WTC11 (cell line): Measurements from ENCODE around the gene DHX29. TPM values are rescaled to one million over a fixed set of nuclear protein-coding genes. Genes with fewer than 3 reads are reported as not detected.

Experiments
- ATAC-seq: fragments of 200-7000 bp; cut with Tn5 transposase; 2 replicates; pipeline ENCODE4 v1.10.0; 2021; ENCODE audit warnings: mild to moderate bottlenecking, moderate library complexity
- CTCF ChIA-PET: fragments of 300-600 bp; sonication (Branson Sonifier 250); formaldehyde crosslinking; loops from one replicate; lab custom pipeline; 2021; ENCODE audit warnings: antibody characterized with exemption; lab: Charles Lee
- POLR2A ChIA-PET: fragments of 350-600 bp; sonication (Branson Sonifier 250); formaldehyde crosslinking; loops from one replicate; lab custom pipeline; 2021; ENCODE audit warnings: antibody characterized with exemption; lab: Charles Lee
- DNase-seq: peaks from one replicate; pipeline ENCODE4 v3.0.0; 2021; ENCODE audit warnings: low spot score
- H3K27ac Mint-ChIP-seq: 2 replicates; pipeline ENCODE4 v1.8.0; 2021; ENCODE audit warnings: mixed read lengths
- H3K27me3 Mint-ChIP-seq: 2 replicates; pipeline ENCODE4 v1.8.0; 2021; ENCODE audit warnings: low read depth, mild to moderate bottlenecking, moderate library complexity, mixed read lengths
- H3K36me3 Mint-ChIP-seq: 2 replicates; pipeline ENCODE4 v1.8.0; 2021; ENCODE audit warnings: mixed read lengths
- H3K4me1 Mint-ChIP-seq: 2 replicates; pipeline ENCODE4 v1.8.0; 2022; ENCODE audit warnings: mixed read lengths
- H3K4me3 Mint-ChIP-seq: 2 replicates; pipeline ENCODE4 v1.8.0; 2021; ENCODE audit warnings: mild to moderate bottlenecking, moderate library complexity, mixed read lengths
- H3K9me3 Mint-ChIP-seq: 2 replicates; pipeline ENCODE4 v1.8.0; 2021; ENCODE audit warnings: mixed read lengths
- ATF2 ChIP-seq: sonication (generic); formaldehyde crosslinking; IDR thresholded peaks from 2 replicates; pipeline ENCODE4 v1.8.1; 2022; ENCODE audit warnings: low read depth, missing genetic modification reagents, borderline replicate concordance
- CREB1 ChIP-seq: sonication (generic); formaldehyde crosslinking; IDR thresholded peaks from 2 replicates; pipeline ENCODE4 v1.8.0; 2023; ENCODE audit warnings: mild to moderate bottlenecking, missing genetic modification reagents
- E2F5 ChIP-seq: sonication (generic); formaldehyde crosslinking; IDR thresholded peaks from 2 replicates; pipeline ENCODE4 v1.8.1; 2022; ENCODE audit warnings: mild to moderate bottlenecking, moderate library complexity, missing genetic modification reagents
- ELF4 ChIP-seq: sonication (generic); formaldehyde crosslinking; IDR thresholded peaks from 2 replicates; pipeline ENCODE4 v1.8.1; 2022; ENCODE audit warnings: low read depth, mild to moderate bottlenecking, moderate library complexity, missing genetic modification reagents
- ESRRA ChIP-seq: sonication (generic); formaldehyde crosslinking; IDR thresholded peaks from 2 replicates; pipeline ENCODE4 v1.8.1; 2022; ENCODE audit warnings: mild to moderate bottlenecking, missing genetic modification reagents, borderline replicate concordance
- ETV6 ChIP-seq: sonication (generic); formaldehyde crosslinking; IDR thresholded peaks from 2 replicates; pipeline ENCODE4 v1.8.1; 2022; ENCODE audit warnings: mild to moderate bottlenecking, missing genetic modification reagents
- FOXJ3 ChIP-seq: sonication (generic); formaldehyde crosslinking; IDR thresholded peaks from 2 replicates; pipeline ENCODE4 v1.9.0; 2021; ENCODE audit warnings: missing genetic modification reagents, mild to moderate bottlenecking, borderline replicate concordance
- GABPB1 ChIP-seq: sonication (generic); formaldehyde crosslinking; IDR thresholded peaks from 2 replicates; pipeline ENCODE4 v1.8.1; 2023; ENCODE audit warnings: mild to moderate bottlenecking, missing genetic modification reagents
- GRHL2 ChIP-seq: fragments of 250-450 bp; sonication (Bioruptor Pico); IDR thresholded peaks from 2 replicates; pipeline ENCODE4 v1.8.0; 2022; ENCODE audit warnings: mild to moderate bottlenecking, moderate library complexity; ENCODE audit not compliant: insufficient replicate concordance, severe bottlenecking
- MXD4 ChIP-seq: fragments of 250-450 bp; sonication (Bioruptor Pico); IDR thresholded peaks from 2 replicates; pipeline ENCODE4 v1.8.0; 2021; ENCODE audit warnings: mild to moderate bottlenecking, moderate library complexity, borderline replicate concordance
- MYBL2 ChIP-seq: sonication (generic); formaldehyde crosslinking; IDR thresholded peaks from 2 replicates; pipeline ENCODE4 v1.8.1; 2023; ENCODE audit warnings: mild to moderate bottlenecking, moderate library complexity, missing genetic modification reagents
- OVOL2 ChIP-seq: fragments of 250-450 bp; sonication (Bioruptor Pico); IDR thresholded peaks from 2 replicates; pipeline ENCODE4 v1.9.0; 2021; ENCODE audit warnings: mild to moderate bottlenecking, borderline replicate concordance
- PRRX2 ChIP-seq: fragments of 250-450 bp; sonication (Bioruptor Pico); IDR thresholded peaks from 2 replicates; pipeline ENCODE4 v1.8.0; 2021; ENCODE audit warnings: mild to moderate bottlenecking
- RORB ChIP-seq: fragments of 250-450 bp; sonication (Bioruptor Pico); IDR thresholded peaks from 2 replicates; pipeline ENCODE4 v1.9.0; 2021; ENCODE audit warnings: mild to moderate bottlenecking
- TCF7 ChIP-seq: sonication (generic); formaldehyde crosslinking; IDR thresholded peaks from 2 replicates; pipeline ENCODE4 v1.8.0; 2022; ENCODE audit warnings: mild to moderate bottlenecking, low read depth, missing genetic modification reagents, moderate library complexity
- ZMAT4 ChIP-seq: fragments of 250-450 bp; sonication (Bioruptor Pico); IDR thresholded peaks from 2 replicates; pipeline ENCODE4 v1.9.0; 2021; ENCODE audit warnings: mild to moderate bottlenecking
- ZNF263 ChIP-seq: sonication (generic); formaldehyde crosslinking; IDR thresholded peaks from 2 replicates; pipeline ENCODE4 v1.8.1; 2022; ENCODE audit warnings: low read depth, mild to moderate bottlenecking, moderate library complexity, missing genetic modification reagents
- ZNF317 ChIP-seq: sonication (generic); formaldehyde crosslinking; IDR thresholded peaks from 2 replicates; pipeline ENCODE4 v1.8.1; 2023; ENCODE audit warnings: low read depth, mild to moderate bottlenecking, moderate library complexity, missing genetic modification reagents, borderline replicate concordance
- total RNA-seq: library from RNA; stranded (reverse); gene quantifications from 3 replicates; pipeline ENCODE4 v1.2.3, GENCODE V29; 2021
- TF ChIP-seq, protein P1 (sequence below): fragments of 200-600 bp; IDR thresholded peaks from 2 replicates; pipeline ENCODE4 v1.8.0; 2022; ENCODE audit warnings: antibody characterized with exemption
- TF ChIP-seq, protein P2 (sequence below): sonication (generic); formaldehyde crosslinking; IDR thresholded peaks from 2 replicates; pipeline ENCODE4 v1.8.1; 2023; ENCODE audit warnings: mild to moderate bottlenecking, missing genetic modification reagents
- TF ChIP-seq, protein P3 (sequence below): sonication (generic); formaldehyde crosslinking; IDR thresholded peaks from 2 replicates; pipeline ENCODE4 v1.8.0; 2022; ENCODE audit warnings: missing genetic modification reagents

Gene DHX29
- total RNA-seq, 1 experiment from 2014 or later, result 29.7 TPM

DNA sequence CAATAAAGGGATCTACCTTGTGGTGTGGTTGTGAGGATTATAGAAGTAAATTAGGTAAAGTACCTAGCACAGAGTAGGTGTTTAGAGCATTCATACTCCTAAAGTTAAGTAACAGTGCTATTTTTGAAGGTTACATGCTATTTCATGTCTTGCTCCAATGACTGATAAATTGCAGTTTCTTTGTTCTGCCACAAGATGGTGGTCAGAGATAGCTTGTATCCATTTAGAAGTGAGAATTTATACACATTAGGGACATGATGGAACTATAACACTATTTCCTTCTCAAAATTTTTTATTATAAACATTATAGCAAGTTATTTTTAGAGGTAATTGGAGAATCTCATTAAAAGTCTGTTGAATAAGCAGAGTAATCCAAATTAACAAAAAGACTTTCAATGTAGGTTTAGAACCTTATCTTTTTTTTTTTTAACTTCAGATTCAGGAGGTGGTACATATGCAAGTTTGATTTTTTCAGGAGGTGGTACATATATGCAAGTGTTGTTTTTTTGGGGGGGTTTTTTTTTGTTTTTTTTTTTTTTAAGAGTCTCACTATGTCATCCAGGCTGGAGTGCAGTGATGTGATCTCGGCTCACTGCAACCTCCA is 17.4 kb upstream of the DHX29 start:
- peaks cover 31% of the 10 kb centered on the region for H3K36me3 Mint-ChIP-seq
- DNase-seq (no peak), ATAC-seq (peak; percentile 39; the same call in 1 of the 2 replicates)
- H3K27me3 Mint-ChIP-seq, result no peaks in the 10 kb centered on the region
- no peak overlapping the region for H3K4me3 Mint-ChIP-seq
- TF ChIP-seq, protein P1, sequence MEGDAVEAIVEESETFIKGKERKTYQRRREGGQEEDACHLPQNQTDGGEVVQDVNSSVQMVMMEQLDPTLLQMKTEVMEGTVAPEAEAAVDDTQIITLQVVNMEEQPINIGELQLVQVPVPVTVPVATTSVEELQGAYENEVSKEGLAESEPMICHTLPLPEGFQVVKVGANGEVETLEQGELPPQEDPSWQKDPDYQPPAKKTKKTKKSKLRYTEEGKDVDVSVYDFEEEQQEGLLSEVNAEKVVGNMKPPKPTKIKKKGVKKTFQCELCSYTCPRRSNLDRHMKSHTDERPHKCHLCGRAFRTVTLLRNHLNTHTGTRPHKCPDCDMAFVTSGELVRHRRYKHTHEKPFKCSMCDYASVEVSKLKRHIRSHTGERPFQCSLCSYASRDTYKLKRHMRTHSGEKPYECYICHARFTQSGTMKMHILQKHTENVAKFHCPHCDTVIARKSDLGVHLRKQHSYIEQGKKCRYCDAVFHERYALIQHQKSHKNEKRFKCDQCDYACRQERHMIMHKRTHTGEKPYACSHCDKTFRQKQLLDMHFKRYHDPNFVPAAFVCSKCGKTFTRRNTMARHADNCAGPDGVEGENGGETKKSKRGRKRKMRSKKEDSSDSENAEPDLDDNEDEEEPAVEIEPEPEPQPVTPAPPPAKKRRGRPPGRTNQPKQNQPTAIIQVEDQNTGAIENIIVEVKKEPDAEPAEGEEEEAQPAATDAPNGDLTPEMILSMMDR, result peak; percentile 37; the same call in 1 of the 2 replicates
- TF ChIP-seq ZNF317 (CRISPR knock-in tag), result no peak
- ChIA-PET POLR2A (no interaction called here), CTCF (interaction anchor here (1.0 kb wide), 3 partner anchors 18 to 367 kb away, joined by 3 to 8 read pairs (median 6); partner anchors contain the start of genes DHX29 and MTREX)
- H3K4me1 Mint-ChIP-seq, result no peaks in the 10 kb centered on the region
- H3K9me3 Mint-ChIP-seq, result peaks cover 1% of the 10 kb centered on the region
- H3K27ac Mint-ChIP-seq, result no peak overlapping the region

- DNase-seq (no peak), ATAC-seq (no peak)
- Mint-ChIP-seq H3K4me3 (no peak overlapping the region), H3K27ac (no peak overlapping the region), H3K27me3 (no peaks in the 10 kb centered on the region), H3K4me1 (no peaks in the 10 kb centered on the region), H3K9me3 (peaks cover 7% of the 10 kb centered on the region), H3K36me3 (peaks cover 30% of the 10 kb centered on the region)
- POLR2A ChIA-PET, result no interaction called here
- CTCF ChIA-PET, result interaction anchor here (0.7 kb wide), 1 partner anchor 137 kb away, joined by 3 read pairs; no protein-coding TSS in a partner anchor
- TF ChIP-seq, protein P1, result no peak
- no peak for TF ChIP-seq PRRX2
- no peak for TF ChIP-seq ESRRA (CRISPR knock-in tag)
- TF ChIP-seq GRHL2 (CRISPR knock-in tag), result no peak
- no peak for TF ChIP-seq E2F5
- no peak for TF ChIP-seq ETV6
- no peak for TF ChIP-seq MXD4 (CRISPR knock-in tag)
- no peak for TF ChIP-seq MYBL2 (CRISPR knock-in tag)
- TF ChIP-seq TCF7 (CRISPR knock-in tag), result no peak
- no peak for TF ChIP-seq GABPB1
- TF ChIP-seq, protein P2, sequence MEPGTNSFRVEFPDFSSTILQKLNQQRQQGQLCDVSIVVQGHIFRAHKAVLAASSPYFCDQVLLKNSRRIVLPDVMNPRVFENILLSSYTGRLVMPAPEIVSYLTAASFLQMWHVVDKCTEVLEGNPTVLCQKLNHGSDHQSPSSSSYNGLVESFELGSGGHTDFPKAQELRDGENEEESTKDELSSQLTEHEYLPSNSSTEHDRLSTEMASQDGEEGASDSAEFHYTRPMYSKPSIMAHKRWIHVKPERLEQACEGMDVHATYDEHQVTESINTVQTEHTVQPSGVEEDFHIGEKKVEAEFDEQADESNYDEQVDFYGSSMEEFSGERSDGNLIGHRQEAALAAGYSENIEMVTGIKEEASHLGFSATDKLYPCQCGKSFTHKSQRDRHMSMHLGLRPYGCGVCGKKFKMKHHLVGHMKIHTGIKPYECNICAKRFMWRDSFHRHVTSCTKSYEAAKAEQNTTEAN (CRISPR knock-in tag), result no peak
- TF ChIP-seq RORB (CRISPR knock-in tag), result no peak
- TF ChIP-seq FOXJ3, result no peak
- no peak for TF ChIP-seq ATF2 (CRISPR knock-in tag)
- TF ChIP-seq ZNF263 (CRISPR knock-in tag), result no peak
- TF ChIP-seq OVOL2, result no peak
- TF ChIP-seq ZMAT4, result no peak
- TF ChIP-seq CREB1 (CRISPR knock-in tag), result no peak
- TF ChIP-seq, protein P3, sequence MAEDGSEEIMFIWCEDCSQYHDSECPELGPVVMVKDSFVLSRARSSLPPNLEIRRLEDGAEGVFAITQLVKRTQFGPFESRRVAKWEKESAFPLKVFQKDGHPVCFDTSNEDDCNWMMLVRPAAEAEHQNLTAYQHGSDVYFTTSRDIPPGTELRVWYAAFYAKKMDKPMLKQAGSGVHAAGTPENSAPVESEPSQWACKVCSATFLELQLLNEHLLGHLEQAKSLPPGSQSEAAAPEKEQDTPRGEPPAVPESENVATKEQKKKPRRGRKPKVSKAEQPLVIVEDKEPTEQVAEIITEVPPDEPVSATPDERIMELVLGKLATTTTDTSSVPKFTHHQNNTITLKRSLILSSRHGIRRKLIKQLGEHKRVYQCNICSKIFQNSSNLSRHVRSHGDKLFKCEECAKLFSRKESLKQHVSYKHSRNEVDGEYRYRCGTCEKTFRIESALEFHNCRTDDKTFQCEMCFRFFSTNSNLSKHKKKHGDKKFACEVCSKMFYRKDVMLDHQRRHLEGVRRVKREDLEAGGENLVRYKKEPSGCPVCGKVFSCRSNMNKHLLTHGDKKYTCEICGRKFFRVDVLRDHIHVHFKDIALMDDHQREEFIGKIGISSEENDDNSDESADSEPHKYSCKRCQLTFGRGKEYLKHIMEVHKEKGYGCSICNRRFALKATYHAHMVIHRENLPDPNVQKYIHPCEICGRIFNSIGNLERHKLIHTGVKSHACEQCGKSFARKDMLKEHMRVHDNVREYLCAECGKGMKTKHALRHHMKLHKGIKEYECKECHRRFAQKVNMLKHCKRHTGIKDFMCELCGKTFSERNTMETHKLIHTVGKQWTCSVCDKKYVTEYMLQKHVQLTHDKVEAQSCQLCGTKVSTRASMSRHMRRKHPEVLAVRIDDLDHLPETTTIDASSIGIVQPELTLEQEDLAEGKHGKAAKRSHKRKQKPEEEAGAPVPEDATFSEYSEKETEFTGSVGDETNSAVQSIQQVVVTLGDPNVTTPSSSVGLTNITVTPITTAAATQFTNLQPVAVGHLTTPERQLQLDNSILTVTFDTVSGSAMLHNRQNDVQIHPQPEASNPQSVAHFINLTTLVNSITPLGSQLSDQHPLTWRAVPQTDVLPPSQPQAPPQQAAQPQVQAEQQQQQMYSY (CRISPR knock-in tag), result no peak
- no peak for TF ChIP-seq ELF4 (CRISPR knock-in tag)
Measured at GRCh38 chr5:55324006-55324405, 16.5 kb upstream of the DHX29 start.
